H9 (cell line): ENCODE data around the gene C19orf33. TPM values are rescaled to one million over a fixed set of nuclear protein-coding genes. Genes with fewer than 3 reads are reported as not detected.

Experiments used
- DNase-seq: peaks from one replicate; pipeline ENCODE4 v3.0.0-alpha.2; 2017
- H2AFZ ChIP-seq: one replicate; pipeline ENCODE4 v1.6.1; 2013; ENCODE audit warnings: mild to moderate bottlenecking, low read length, control low read depth, moderate library complexity
- H2AK5ac ChIP-seq: 2 replicates; pipeline ENCODE4 v1.6.1; 2013; ENCODE audit warnings: low read length, control low read depth, mixed read lengths; ENCODE audit not compliant: insufficient read length
- H2BK120ac ChIP-seq: one replicate; pipeline ENCODE4 v1.6.1; 2013; ENCODE audit warnings: low read depth, mild to moderate bottlenecking, low read length, control low read depth, inconsistent platforms; ENCODE audit not compliant: poor library complexity, severe bottlenecking
- H2BK12ac ChIP-seq: 2 replicates; pipeline ENCODE4 v1.6.1; 2013; ENCODE audit warnings: low read length, control low read depth, mixed read lengths, low read depth; ENCODE audit not compliant: insufficient read length
- H2BK15ac ChIP-seq: 2 replicates; pipeline ENCODE4 v1.6.1; 2013; ENCODE audit warnings: low read depth, low read length, control low read depth
- H2BK20ac ChIP-seq: one replicate; pipeline ENCODE4 v1.6.1; 2013; ENCODE audit warnings: low read depth, mild to moderate bottlenecking, low read length, control low read depth, inconsistent platforms; ENCODE audit not compliant: poor library complexity, severe bottlenecking
- H2BK5ac ChIP-seq: 2 replicates; pipeline ENCODE4 v1.6.1; 2013; ENCODE audit warnings: low read length, control low read depth, mixed read lengths; ENCODE audit not compliant: insufficient read length
- H3K14ac ChIP-seq: 2 replicates; pipeline ENCODE4 v1.6.1; 2013; ENCODE audit warnings: low read length, control low read depth; ENCODE audit not compliant: insufficient read depth
- H3K18ac ChIP-seq: 2 replicates; pipeline ENCODE4 v1.6.1; 2013; ENCODE audit warnings: low read depth, mild to moderate bottlenecking, mixed read lengths, low read length, control low read depth; ENCODE audit not compliant: insufficient read length
- H3K23ac ChIP-seq: 2 replicates; pipeline ENCODE4 v1.6.1; 2013; ENCODE audit warnings: low read length, control low read depth, mixed read lengths, low read depth; ENCODE audit not compliant: insufficient read length
- H3K23me2 ChIP-seq: 2 replicates; pipeline ENCODE4 v1.6.1; 2013; ENCODE audit warnings: low read depth, mild to moderate bottlenecking, mixed read lengths, low read length, control low read depth; ENCODE audit not compliant: insufficient read length, poor library complexity, severe bottlenecking
- H3K27ac ChIP-seq: 2 replicates; pipeline ENCODE4 v1.5.1; 2013; ENCODE audit warnings: low read length, control low read depth, mixed read lengths, low read depth; ENCODE audit not compliant: insufficient read length
- H3K27me3 ChIP-seq: 2 replicates; pipeline ENCODE4 v1.6.1; 2013; ENCODE audit warnings: low read length, control low read depth, inconsistent platforms; ENCODE audit not compliant: insufficient read depth
- H3K4ac ChIP-seq: 2 replicates; pipeline ENCODE4 v1.6.1; 2013; ENCODE audit warnings: low read depth, mild to moderate bottlenecking, control low read depth, inconsistent platforms, low read length, moderate library complexity
- H3K4me1 ChIP-seq: 2 replicates; pipeline ENCODE4 v1.6.1; 2013; ENCODE audit warnings: low read length, control low read depth, inconsistent platforms; ENCODE audit not compliant: insufficient read depth
- H3K4me2 ChIP-seq: 2 replicates; pipeline ENCODE4 v1.6.1; 2013; ENCODE audit warnings: low read length, control low read depth, mixed read lengths; ENCODE audit not compliant: insufficient read length, insufficient read depth
- H3K56ac ChIP-seq: 2 replicates; pipeline ENCODE4 v1.6.1; 2013; ENCODE audit warnings: low read depth, mild to moderate bottlenecking, mixed read lengths, low read length, control low read depth; ENCODE audit not compliant: insufficient read length
- H3K79me1 ChIP-seq: 2 replicates; pipeline ENCODE4 v1.6.1; 2013; ENCODE audit warnings: low read depth, mild to moderate bottlenecking, moderate library complexity, low read length, control low read depth, inconsistent platforms; ENCODE audit not compliant: insufficient read depth, poor library complexity, severe bottlenecking
- H3K79me2 ChIP-seq: 2 replicates; pipeline ENCODE4 v1.6.1; 2013; ENCODE audit warnings: low read length, control low read depth, inconsistent platforms; ENCODE audit not compliant: insufficient read depth
- H3K9ac ChIP-seq: 2 replicates; pipeline ENCODE4 v1.6.1; 2013; ENCODE audit warnings: low read length, control low read depth, mixed read lengths; ENCODE audit not compliant: insufficient read length; ENCODE audit errors: extremely low read depth
- H3K9me3 ChIP-seq: one replicate; pipeline ENCODE4 v1.6.1; 2013; ENCODE audit warnings: low read depth, low read length, inconsistent platforms; ENCODE audit not compliant: control insufficient read depth
- H3T11ph ChIP-seq: one replicate; pipeline ENCODE4 v1.6.1; 2013; ENCODE audit warnings: mild to moderate bottlenecking, low read length, control low read depth, inconsistent platforms
- H4K20me1 ChIP-seq: one replicate; pipeline ENCODE4 v1.6.1; 2013; ENCODE audit not compliant: control insufficient read depth, insufficient read length, insufficient read depth
- H4K5ac ChIP-seq: 2 replicates; pipeline ENCODE4 v1.6.1; 2013; ENCODE audit warnings: low read depth, mild to moderate bottlenecking, mixed read lengths, low read length, control low read depth; ENCODE audit not compliant: insufficient read length
- H4K8ac ChIP-seq: replicated peaks from 2 replicates; pipeline ENCODE4 v1.6.1; 2013; ENCODE audit warnings: low read length, control low read depth, mixed read lengths, low read depth; ENCODE audit not compliant: insufficient read length
- H4K91ac ChIP-seq: 2 replicates; pipeline ENCODE4 v1.6.1; 2013; ENCODE audit warnings: low read depth, mild to moderate bottlenecking, moderate library complexity, mixed read lengths, low read length, control low read depth; ENCODE audit not compliant: insufficient read length
- H3K27ac Mint-ChIP-seq, 3 experiments: 2 replicates in 2 of 3; 3 replicates in 1 of 3; pipeline ENCODE4 v1.8.0; 2020 to 2021; ENCODE audit warnings: mixed read lengths in 3 of 3, mild to moderate bottlenecking in 1 of 3, moderate library complexity in 1 of 3
- H3K27me3 Mint-ChIP-seq: 2 replicates; pipeline ENCODE4 v1.8.0; 2021; ENCODE audit warnings: low read depth, mild to moderate bottlenecking, moderate library complexity, mixed read lengths
- H3K36me3 Mint-ChIP-seq, 3 experiments: 2 replicates in 2 of 3; 3 replicates in 1 of 3; pipeline ENCODE4 v1.8.0; 2020 to 2021; ENCODE audit warnings: low read depth in 3 of 3, mixed read lengths in 3 of 3; ENCODE audit not compliant: insufficient read depth in 1 of 3
- H3K4me1 Mint-ChIP-seq, 2 experiments: 2 replicates each; pipeline ENCODE4 v1.8.0; 2020; ENCODE audit warnings: mixed read lengths in 2 of 2
- H3K4me3 Mint-ChIP-seq, 2 experiments: 2 replicates in 1 of 2; 3 replicates in 1 of 2; pipeline ENCODE4 v1.8.0; 2020 to 2021; ENCODE audit warnings: mild to moderate bottlenecking in 2 of 2, mixed read lengths in 2 of 2, moderate library complexity in 1 of 2
- H3K9me3 Mint-ChIP-seq, 2 experiments: 2 replicates in 1 of 2; 3 replicates in 1 of 2; pipeline ENCODE4 v1.8.0; 2020; ENCODE audit warnings: mild to moderate bottlenecking in 2 of 2, mixed read lengths in 2 of 2, moderate library complexity in 1 of 2
- WGBS: extraction: QIAGEN DNeasy Blood & Tissue Kit; methylation state at CpG from one replicate; pipeline ENCODE4 v1.1.7; 2013; ENCODE audit warnings: missing lambda C conversion rate, low lambda C conversion rate, mixed read lengths; ENCODE audit not compliant: insufficient read length; ENCODE audit errors: extremely low coverage; 5-methylcytosine and 5-hydroxymethylcytosine counted together
- total RNA-seq: library from RNA; stranded (reverse); gene quantifications from 2 replicates; pipeline ENCODE4 v1.2.1, GENCODE V29; 2021
- TF ChIP-seq, protein P1 (sequence below): fragments of 200-600 bp; sonication (generic); conservative IDR thresholded peaks from 3 replicates; pipeline ENCODE4 v1.8.0; 2021; ENCODE audit warnings: antibody characterized with exemption, mild to moderate bottlenecking

C19orf33 gene
- total RNA-seq, 1 experiment from 2014 or later = not detected

DNA sequence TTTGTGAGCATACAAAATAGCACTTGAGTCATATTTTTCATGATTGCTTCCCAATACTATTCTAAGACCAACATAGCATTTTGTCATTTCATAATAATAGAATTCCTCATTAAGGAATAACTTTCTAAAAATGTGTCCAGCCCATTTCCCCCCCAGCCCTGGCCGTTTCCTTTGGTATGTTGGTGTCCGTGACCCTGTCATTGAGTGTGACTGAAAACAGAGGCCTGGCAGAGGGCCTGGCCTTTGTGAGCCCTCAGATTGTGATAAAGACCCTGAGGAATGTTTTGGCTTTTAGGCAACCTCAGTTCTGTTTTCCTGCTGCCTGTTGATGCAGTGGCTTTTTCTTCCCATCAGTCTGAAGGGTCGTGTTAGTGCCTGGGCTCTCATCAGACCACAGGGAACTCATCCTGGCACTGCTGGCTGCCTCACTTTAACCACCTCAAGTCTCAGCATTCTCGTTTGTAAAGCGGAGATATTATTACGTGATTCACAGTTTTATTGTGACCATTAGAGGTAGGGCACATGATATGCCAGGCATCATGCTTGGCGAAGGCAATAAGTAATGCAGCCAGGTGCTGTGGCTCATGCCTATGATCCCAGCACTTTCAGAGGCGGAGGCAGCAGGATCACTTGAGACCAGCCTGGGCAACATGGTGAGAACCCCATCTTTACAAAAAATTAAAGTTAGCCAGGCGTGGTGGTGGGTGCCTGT lies 25.9 kb upstream of the C19orf33 start:
- Histone ChIP-seq H3K4ac (no peak overlapping the region), H3T11ph (no peak overlapping the region), H4K20me1 (no peaks in the 10 kb centered on the region), H2BK20ac (no peak overlapping the region), H2BK12ac (no peak overlapping the region), H3K27ac (no peak overlapping the region), H3K79me2 (peaks cover 20% of the 10 kb centered on the region), H2BK15ac (no peak overlapping the region), H3K9ac (no peak overlapping the region), H4K91ac (no peak overlapping the region), H3K14ac (no peak overlapping the region), H3K4me1 (no peaks in the 10 kb centered on the region), H3K27me3 (no peaks in the 10 kb centered on the region), H4K5ac (no peak overlapping the region), H2AFZ (no peak overlapping the region), H3K4me2 (no peak overlapping the region), H3K23ac (no peak overlapping the region), H2BK120ac (no peak overlapping the region), H3K23me2 (no peaks in the 10 kb centered on the region), H3K56ac (no peak overlapping the region), H4K8ac (no peak overlapping the region), H2BK5ac (no peak overlapping the region), H3K79me1 (peaks cover 12% of the 10 kb centered on the region), H3K18ac (no peak overlapping the region), H3K9me3 (no peaks in the 10 kb centered on the region), H2AK5ac (no peak overlapping the region)
- no peaks in the 10 kb centered on the region for H3K27me3 Mint-ChIP-seq
- peaks cover 3 to 32% (median 26%) of the 10 kb centered on the region in 3 experiments; a peak in 6 of 7 replicates for H3K36me3 Mint-ChIP-seq
- TF ChIP-seq, protein P1, sequence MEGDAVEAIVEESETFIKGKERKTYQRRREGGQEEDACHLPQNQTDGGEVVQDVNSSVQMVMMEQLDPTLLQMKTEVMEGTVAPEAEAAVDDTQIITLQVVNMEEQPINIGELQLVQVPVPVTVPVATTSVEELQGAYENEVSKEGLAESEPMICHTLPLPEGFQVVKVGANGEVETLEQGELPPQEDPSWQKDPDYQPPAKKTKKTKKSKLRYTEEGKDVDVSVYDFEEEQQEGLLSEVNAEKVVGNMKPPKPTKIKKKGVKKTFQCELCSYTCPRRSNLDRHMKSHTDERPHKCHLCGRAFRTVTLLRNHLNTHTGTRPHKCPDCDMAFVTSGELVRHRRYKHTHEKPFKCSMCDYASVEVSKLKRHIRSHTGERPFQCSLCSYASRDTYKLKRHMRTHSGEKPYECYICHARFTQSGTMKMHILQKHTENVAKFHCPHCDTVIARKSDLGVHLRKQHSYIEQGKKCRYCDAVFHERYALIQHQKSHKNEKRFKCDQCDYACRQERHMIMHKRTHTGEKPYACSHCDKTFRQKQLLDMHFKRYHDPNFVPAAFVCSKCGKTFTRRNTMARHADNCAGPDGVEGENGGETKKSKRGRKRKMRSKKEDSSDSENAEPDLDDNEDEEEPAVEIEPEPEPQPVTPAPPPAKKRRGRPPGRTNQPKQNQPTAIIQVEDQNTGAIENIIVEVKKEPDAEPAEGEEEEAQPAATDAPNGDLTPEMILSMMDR = no peak
- H3K4me3 Mint-ChIP-seq = no peak overlapping the region
- no CpG with 5 or more reads among the region's 9 CpGs for WGBS
- no peak for DNase-seq
- peaks cover 6 to 11% of the 10 kb centered on the region in 2 experiments; a peak in 2 of 4 replicates for H3K4me1 Mint-ChIP-seq
- H3K9me3 Mint-ChIP-seq = no peaks in the 10 kb centered on the region
- peak overlapping the region; percentile 36 to 85 (median 55); a peak in 3 of 7 replicates for H3K27ac Mint-ChIP-seq
